Mucosa of stomach (tissue), 1 donor: ENCODE data around the gene SMG6.
A peak's percentile ranks its signal among the peaks of the same experiment; 100 is the strongest.

Experiments used
- H3K27me3 ChIP-seq: one replicate; pipeline ENCODE4 v1.7.0; 2013; ENCODE audit warnings: mild to moderate bottlenecking, low read length; ENCODE audit not compliant: control insufficient read depth, insufficient read depth
- H3K36me3 ChIP-seq: one replicate; pipeline ENCODE4 v1.7.0; 2013; ENCODE audit warnings: low read length; ENCODE audit not compliant: control insufficient read depth, insufficient read depth
- H3K4me1 ChIP-seq: one replicate; pipeline ENCODE4 v1.7.0; 2013; ENCODE audit warnings: mild to moderate bottlenecking, low read length; ENCODE audit not compliant: control insufficient read depth, insufficient read depth
- H3K4me3 ChIP-seq: one replicate; pipeline ENCODE4 v1.7.0; 2013; ENCODE audit warnings: low read length
- H3K9ac ChIP-seq: one replicate; pipeline ENCODE4 v1.7.0; 2013; ENCODE audit warnings: mild to moderate bottlenecking, low read length, moderate library complexity
- H3K9me3 ChIP-seq: one replicate; pipeline ENCODE4 v1.7.0; 2013; ENCODE audit warnings: mild to moderate bottlenecking, low read length, moderate library complexity; ENCODE audit not compliant: control insufficient read depth
- donor health status: Pancreatic carcinoma.

The SMG6 gene

GRCh38 chr17:2064520-2064971, 239.0 kb downstream of the SMG6 start:
- Histone ChIP-seq H3K36me3 (peaks cover 9% of the 10 kb centered on the region), H3K4me3 (no peak overlapping the region), H3K4me1 (peaks cover 42% of the 10 kb centered on the region), H3K27me3 (no peaks in the 10 kb centered on the region), H3K9me3 (no peaks in the 10 kb centered on the region), H3K9ac (no peak overlapping the region)

- peaks cover 9% of the 10 kb centered on the region for H3K36me3 ChIP-seq
- no peak overlapping the region for H3K9ac ChIP-seq
- H3K4me1 ChIP-seq = peaks cover 43% of the 10 kb centered on the region
- H3K9me3 ChIP-seq = no peaks in the 10 kb centered on the region
- no peak overlapping the region for H3K4me3 ChIP-seq
- H3K27me3 ChIP-seq = peaks cover 2% of the 10 kb centered on the region
These were observed 239.5 kb downstream of the SMG6 start for GRCh38 chr17:2064147-2064489.

GRCh38 chr17:2063261-2064146, 240.1 kb downstream of the SMG6 start:
- H3K4me3 ChIP-seq = no peak overlapping the region
- peaks cover 49% of the 10 kb centered on the region for H3K4me1 ChIP-seq
- H3K27me3 ChIP-seq = peaks cover 7% of the 10 kb centered on the region
- H3K9me3 ChIP-seq = no peaks in the 10 kb centered on the region
- peaks cover 9% of the 10 kb centered on the region for H3K36me3 ChIP-seq
- no peak overlapping the region for H3K9ac ChIP-seq

- H3K27me3 ChIP-seq = peaks cover 15% of the 10 kb centered on the region
- H3K9me3 ChIP-seq = no peaks in the 10 kb centered on the region
- H3K4me3 ChIP-seq = no peak overlapping the region
- peaks cover 9% of the 10 kb centered on the region for H3K36me3 ChIP-seq
- peaks cover 53% of the 10 kb centered on the region for H3K4me1 ChIP-seq
- H3K9ac ChIP-seq = peak overlapping the region; percentile 35
These were observed 240.9 kb downstream of the SMG6 start for GRCh38 chr17:2062571-2063183.

- H3K4me3 ChIP-seq = no peak overlapping the region
These were observed 242.1 kb downstream of the SMG6 start for GRCh38 chr17:2061441-2061958.

GRCh38 chr17:2060681-2061440, 242.7 kb downstream of the SMG6 start:
- Histone ChIP-seq H3K27me3 (peaks cover 31% of the 10 kb centered on the region), H3K4me1 (peaks cover 49% of the 10 kb centered on the region), H3K4me3 (no peak overlapping the region), H3K9ac (peak overlapping the region; percentile 53), H3K9me3 (no peaks in the 10 kb centered on the region), H3K36me3 (peaks cover 9% of the 10 kb centered on the region)

More at GRCh38 chr17:2061441-2061958, 242.1 kb downstream of the SMG6 start:
- peak overlapping the region; percentile 26 for H3K9ac ChIP-seq
- H3K36me3 ChIP-seq = peaks cover 9% of the 10 kb centered on the region
- H3K27me3 ChIP-seq = peaks cover 25% of the 10 kb centered on the region
- H3K4me1 ChIP-seq = peaks cover 46% of the 10 kb centered on the region
- H3K9me3 ChIP-seq = no peaks in the 10 kb centered on the region

- H3K9me3 ChIP-seq = no peaks in the 10 kb centered on the region
- H3K4me3 ChIP-seq = no peak overlapping the region
- peaks cover 34% of the 10 kb centered on the region for H3K27me3 ChIP-seq
- peaks cover 9% of the 10 kb centered on the region for H3K36me3 ChIP-seq
- H3K4me1 ChIP-seq = peaks cover 50% of the 10 kb centered on the region
- peak overlapping the region; percentile 53 for H3K9ac ChIP-seq
These were observed 243.3 kb downstream of the SMG6 start for GRCh38 chr17:2060385-2060658.

- no peak overlapping the region for H3K4me3 ChIP-seq
- peaks cover 53% of the 10 kb centered on the region for H3K4me1 ChIP-seq
- H3K9ac ChIP-seq = peak overlapping the region; percentile 53
- H3K27me3 ChIP-seq = peaks cover 40% of the 10 kb centered on the region
- no peaks in the 10 kb centered on the region for H3K9me3 ChIP-seq
- peaks cover 9% of the 10 kb centered on the region for H3K36me3 ChIP-seq
These were observed 243.8 kb downstream of the SMG6 start for GRCh38 chr17:2059547-2060384.

- Histone ChIP-seq H3K4me1 (peaks cover 62% of the 10 kb centered on the region), H3K27me3 (peaks cover 49% of the 10 kb centered on the region), H3K9me3 (no peaks in the 10 kb centered on the region), H3K9ac (peak overlapping the region; percentile 53), H3K36me3 (peaks cover 9% of the 10 kb centered on the region), H3K4me3 (no peak overlapping the region)
These were observed 244.7 kb downstream of the SMG6 start for GRCh38 chr17:2058586-2059546.

GRCh38 chr17:2057760-2058585, 245.6 kb downstream of the SMG6 start:
- H3K9me3 ChIP-seq = no peaks in the 10 kb centered on the region
- peaks cover 68% of the 10 kb centered on the region for H3K4me1 ChIP-seq
- no peak overlapping the region for H3K4me3 ChIP-seq
- H3K27me3 ChIP-seq = peaks cover 58% of the 10 kb centered on the region
- peak overlapping the region; percentile 34 for H3K9ac ChIP-seq
- peaks cover 9% of the 10 kb centered on the region for H3K36me3 ChIP-seq
